ENCODE results near the gene CD276.

DNA sequence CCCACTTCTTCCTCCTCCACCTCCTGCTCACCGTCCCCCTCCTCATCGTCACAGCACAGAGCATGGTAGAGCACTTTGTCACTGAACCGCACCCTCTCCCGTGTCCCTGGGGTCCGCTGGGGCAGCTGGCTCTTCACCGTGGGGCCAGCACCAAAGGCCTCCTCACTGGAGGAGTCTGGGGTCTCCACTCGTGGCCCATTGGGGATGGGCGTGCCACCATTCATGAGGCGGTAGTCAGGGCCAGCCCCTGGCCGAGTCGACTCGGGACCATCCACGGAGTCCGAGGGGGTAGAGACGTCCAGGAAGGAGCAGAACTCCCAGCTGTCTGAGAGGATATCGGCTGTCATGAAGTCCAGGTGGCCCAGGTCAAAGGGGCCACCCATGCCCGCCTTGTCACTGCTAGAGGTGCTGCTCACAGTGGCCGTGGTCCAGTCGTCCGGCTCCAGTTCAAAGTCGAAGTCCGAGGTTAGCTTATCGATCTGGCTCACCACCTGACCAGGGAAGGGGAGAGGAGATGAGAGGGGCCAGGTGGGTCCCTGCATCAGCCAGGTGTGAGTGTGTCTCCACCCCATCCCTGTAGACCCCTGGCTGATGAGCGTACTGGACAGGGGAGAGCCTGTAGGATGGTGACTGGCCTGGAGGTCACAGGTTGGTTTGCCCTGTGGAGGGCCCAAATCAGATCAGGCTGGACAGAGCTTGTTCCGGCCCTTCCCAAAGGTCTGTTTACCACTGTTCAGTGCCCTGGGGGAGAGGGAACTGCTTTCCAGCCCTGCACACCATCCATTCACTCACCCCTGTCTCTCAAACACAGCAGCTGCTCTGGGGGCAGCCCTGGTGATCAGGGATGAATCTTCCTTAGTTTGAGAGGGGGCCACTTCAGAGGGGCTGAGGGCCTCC, 56.2 kb downstream of the CD276 start:
- TF ChIP-seq POLR2A (IDR thresholded peaks at IDR 0.05; ENCODE audit: low read depth) (no peak), CTCF (IDR thresholded peaks at IDR 0.05) (no peak)

Data from esophagus muscularis mucosa (tissue), 3 donors.